Measurements from ENCODE around the gene KANSL3. TPM values are rescaled to one million over a fixed set of nuclear protein-coding genes. Genes with fewer than 3 reads are reported as not detected.

The KANSL3 gene
- total RNA-seq, 4 donors from 2014 or later = 50.9 to 66.7 (median 60.6) TPM

DNA sequence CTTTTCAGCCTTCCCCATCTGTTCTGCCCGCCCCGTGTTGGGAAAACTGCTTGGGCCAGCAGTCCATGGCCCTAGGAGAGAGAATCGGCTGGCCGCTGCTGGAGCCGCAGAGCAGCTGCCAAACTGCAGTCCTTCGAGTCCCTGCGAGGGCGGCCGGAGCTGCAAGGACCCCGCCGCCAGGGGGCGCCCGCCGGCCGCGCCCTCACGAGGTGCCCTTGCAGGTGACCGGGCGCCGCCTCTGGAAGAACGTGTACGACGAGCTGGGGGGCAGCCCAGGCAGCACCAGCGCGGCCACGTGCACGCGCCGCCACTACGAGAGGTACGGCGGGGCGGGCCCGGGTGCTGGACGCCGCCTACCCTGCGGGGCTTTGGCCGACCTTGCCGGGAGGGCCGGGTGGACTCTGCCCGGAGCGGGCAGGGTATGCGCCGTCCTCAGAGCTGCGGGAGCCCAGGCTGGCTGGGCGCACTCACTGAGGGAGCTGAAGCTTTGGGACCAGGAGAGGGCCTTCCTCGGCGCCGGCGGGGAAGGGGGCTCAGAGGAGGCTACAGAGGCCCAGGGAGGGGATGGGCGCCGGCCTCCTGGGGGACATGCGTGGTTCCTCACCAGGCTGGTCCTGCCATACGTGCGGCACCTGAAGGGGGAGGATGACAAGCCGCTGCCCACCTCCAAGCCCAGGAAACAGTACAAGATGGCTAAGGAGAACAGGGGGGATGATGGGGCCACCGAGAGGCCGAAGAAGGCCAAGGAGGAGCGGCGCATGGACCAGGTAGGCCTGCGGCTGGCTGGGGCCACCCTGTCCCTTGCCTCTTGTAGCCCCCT is 87.9 kb downstream of the KANSL3 start:
- TF ChIP-seq EP300 (IDR thresholded peaks at IDR 0.05) (no peak), POLR2A (IDR thresholded peaks at IDR 0.05) (no peak)
- TF ChIP-seq, protein P1, sequence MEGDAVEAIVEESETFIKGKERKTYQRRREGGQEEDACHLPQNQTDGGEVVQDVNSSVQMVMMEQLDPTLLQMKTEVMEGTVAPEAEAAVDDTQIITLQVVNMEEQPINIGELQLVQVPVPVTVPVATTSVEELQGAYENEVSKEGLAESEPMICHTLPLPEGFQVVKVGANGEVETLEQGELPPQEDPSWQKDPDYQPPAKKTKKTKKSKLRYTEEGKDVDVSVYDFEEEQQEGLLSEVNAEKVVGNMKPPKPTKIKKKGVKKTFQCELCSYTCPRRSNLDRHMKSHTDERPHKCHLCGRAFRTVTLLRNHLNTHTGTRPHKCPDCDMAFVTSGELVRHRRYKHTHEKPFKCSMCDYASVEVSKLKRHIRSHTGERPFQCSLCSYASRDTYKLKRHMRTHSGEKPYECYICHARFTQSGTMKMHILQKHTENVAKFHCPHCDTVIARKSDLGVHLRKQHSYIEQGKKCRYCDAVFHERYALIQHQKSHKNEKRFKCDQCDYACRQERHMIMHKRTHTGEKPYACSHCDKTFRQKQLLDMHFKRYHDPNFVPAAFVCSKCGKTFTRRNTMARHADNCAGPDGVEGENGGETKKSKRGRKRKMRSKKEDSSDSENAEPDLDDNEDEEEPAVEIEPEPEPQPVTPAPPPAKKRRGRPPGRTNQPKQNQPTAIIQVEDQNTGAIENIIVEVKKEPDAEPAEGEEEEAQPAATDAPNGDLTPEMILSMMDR (IDR thresholded peaks at IDR 0.05) = peak in 3 of 4 experiments; percentile 51 to 69 (median 66)
- Histone ChIP-seq H3K9me3 (no peaks in the 10 kb centered on the region), H3K27ac (peak overlapping the region in 1 of 4 donors; percentile 2), H3K4me1 (peaks cover 0 to 49% (median 5%) of the 10 kb centered on the region in 3 donors), H3K4me3 (no peak overlapping the region), H3K36me3 (peaks cover 0 to 68% of the 10 kb centered on the region in 2 donors), H3K27me3 (no peaks in the 10 kb centered on the region)
- peak; percentile 3 for ATAC-seq
- WGBS, 2 donors (ENCODE audit: low coverage in 1 of 2) = 100% methylated on average over 1 of the region's 61 CpGs; no CpG with 5 or more reads in 1 of the 2 donors

DNA sequence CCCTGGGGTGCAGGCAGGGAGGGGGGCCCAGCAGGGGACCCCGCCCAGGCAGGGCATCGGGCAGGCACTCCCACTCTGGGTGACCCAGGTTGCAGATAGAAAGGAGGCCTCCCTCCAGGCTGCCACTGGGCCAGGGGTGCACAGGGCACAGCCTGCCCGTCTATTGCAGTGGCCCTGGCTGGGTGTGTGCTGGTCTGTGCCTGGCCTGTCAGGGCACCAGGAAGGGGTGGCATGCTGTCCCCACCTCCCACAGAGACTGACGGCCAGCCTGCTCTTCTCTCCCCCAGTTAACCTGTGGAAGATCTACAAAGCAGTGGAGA is 88.7 kb downstream of the KANSL3 start:
- no peaks in the 10 kb centered on the region for H3K9me3 ChIP-seq
- no CpG with 5 or more reads among the region's 4 CpGs for WGBS, 2 donors (ENCODE audit: low coverage in 1 of 2)
- TF ChIP-seq EP300 (IDR thresholded peaks at IDR 0.05) = no peak
- TF ChIP-seq, protein P1 (IDR thresholded peaks at IDR 0.05) = no peak
- no peak for TF ChIP-seq POLR2AphosphoS5 (IDR thresholded peaks at IDR 0.05)
- no peak for TF ChIP-seq POLR2A (IDR thresholded peaks at IDR 0.05)
- no peak for ATAC-seq
- no peaks in the 10 kb centered on the region for H3K27me3 ChIP-seq
- peaks cover 0 to 44% (median 3%) of the 10 kb centered on the region in 3 donors for H3K4me1 ChIP-seq
- no peak overlapping the region for H3K4me3 ChIP-seq
- H3K36me3 ChIP-seq = peaks cover 0 to 69% of the 10 kb centered on the region in 2 donors
- peak overlapping the region in 2 of 4 donors; percentile 2 to 26 for H3K27ac ChIP-seq

DNA sequence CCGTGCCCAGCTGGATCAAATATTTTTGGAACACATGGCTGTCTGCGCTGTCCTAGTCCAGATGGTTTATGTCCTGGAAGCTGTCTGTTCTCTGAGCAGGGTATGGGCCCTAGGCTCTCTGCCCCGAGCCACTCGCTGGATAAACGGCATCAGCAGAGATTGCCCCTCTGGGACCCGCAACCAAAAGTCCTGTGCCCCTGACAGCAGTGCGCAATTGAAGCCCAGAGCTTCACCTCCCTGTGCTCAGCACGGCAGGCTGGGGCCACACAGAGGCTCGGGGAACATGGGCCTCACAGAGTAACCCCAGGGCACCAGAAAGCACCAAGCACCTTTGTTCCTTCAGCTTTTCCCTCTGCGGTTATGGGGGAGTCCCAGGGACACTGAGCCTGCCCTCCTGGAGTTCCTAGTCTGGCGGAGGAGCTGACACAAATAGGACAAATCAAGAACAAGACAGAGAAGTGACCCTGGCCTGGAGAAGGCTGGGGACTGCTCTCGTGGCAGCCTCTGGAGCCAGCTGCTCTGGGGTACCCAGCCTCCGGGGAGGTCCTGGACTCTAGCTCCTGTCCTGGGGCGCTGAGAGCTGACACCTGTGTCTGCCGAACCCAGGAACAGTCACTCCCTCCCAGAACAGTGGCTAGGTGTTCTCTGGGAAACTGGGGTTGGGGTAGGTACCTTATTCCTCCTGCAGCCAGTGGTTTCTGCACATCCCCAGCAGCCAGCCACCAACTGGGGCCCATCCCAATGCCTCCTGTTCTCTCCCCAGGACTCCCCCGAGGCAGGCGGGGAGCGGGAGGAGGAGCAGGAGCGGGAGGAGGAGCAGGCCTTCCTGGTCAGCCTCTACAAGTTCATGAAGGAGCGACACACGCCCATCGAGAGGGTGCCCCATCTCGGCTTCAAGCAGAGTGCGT is 89.3 kb downstream of the KANSL3 start:
- Histone ChIP-seq H3K4me1 (peaks cover 0 to 38% (median 0%) of the 10 kb centered on the region in 3 donors), H3K27ac (peak overlapping the region in 2 of 4 donors; percentile 19 to 26)
- 40% methylated on average over 1 of the region's 24 CpGs; no CpG with 5 or more reads in 1 of the 2 donors for WGBS, 2 donors (ENCODE audit: low coverage in 1 of 2)

DNA sequence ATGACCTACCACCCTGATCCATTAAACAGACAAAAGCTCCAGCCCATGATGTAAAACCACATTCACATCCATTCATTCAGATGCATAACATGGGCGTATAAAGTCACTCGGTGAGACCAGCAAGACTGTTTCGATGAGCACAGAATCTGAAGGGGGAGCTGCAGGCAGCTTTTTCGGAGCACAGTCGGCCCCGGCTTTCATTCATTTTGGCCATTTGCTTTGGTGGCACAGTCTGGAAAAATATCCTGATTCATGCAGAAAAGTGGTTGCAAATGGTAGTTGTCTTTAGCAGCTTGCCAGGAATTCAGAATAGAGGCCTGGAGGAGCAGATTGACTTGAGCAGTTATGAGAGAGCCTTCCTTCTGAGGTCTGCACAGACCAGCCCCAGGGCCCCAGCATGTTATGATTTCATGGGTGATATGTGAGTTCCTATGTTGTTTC is 90.4 kb downstream of the KANSL3 start:
- Histone ChIP-seq H3K9me3 (no peaks in the 10 kb centered on the region), H3K27ac (no peak overlapping the region), H3K4me1 (peaks cover 0 to 43% (median 0%) of the 10 kb centered on the region in 3 donors), H3K36me3 (peaks cover 0 to 69% of the 10 kb centered on the region in 2 donors), H3K27me3 (no peaks in the 10 kb centered on the region), H3K4me3 (no peak overlapping the region)
- no peak for ATAC-seq
- 57 to 67% methylated on average over 5 to 6 of the region's 6 CpGs for WGBS, 2 donors (ENCODE audit: low coverage in 1 of 2)
- TF ChIP-seq, protein P1 (IDR thresholded peaks at IDR 0.05) = no peak
- TF ChIP-seq POLR2A (IDR thresholded peaks at IDR 0.05) = no peak
- TF ChIP-seq EP300 (IDR thresholded peaks at IDR 0.05) = no peak
- no peak for TF ChIP-seq POLR2AphosphoS5 (IDR thresholded peaks at IDR 0.05)

More for the DNA sequence above, 89.3 kb downstream of the KANSL3 start:
- TF ChIP-seq POLR2A (IDR thresholded peaks at IDR 0.05) = no peak
- no peak for TF ChIP-seq EP300 (IDR thresholded peaks at IDR 0.05)
- TF ChIP-seq, protein P1 (IDR thresholded peaks at IDR 0.05) = no peak
- no peak overlapping the region for H3K4me3 ChIP-seq
- ATAC-seq = no peak
- peaks cover 0 to 69% of the 10 kb centered on the region in 2 donors for H3K36me3 ChIP-seq
- no peaks in the 10 kb centered on the region for H3K9me3 ChIP-seq
- no peaks in the 10 kb centered on the region for H3K27me3 ChIP-seq
